ENCODE data around the gene MALRD1. TPM values are rescaled to one million over a fixed set of nuclear protein-coding genes. Genes with fewer than 3 reads are reported as not detected.

The MALRD1 gene
- total RNA-seq, 1 donor from 2014 or later = 1.1 TPM

DNA sequence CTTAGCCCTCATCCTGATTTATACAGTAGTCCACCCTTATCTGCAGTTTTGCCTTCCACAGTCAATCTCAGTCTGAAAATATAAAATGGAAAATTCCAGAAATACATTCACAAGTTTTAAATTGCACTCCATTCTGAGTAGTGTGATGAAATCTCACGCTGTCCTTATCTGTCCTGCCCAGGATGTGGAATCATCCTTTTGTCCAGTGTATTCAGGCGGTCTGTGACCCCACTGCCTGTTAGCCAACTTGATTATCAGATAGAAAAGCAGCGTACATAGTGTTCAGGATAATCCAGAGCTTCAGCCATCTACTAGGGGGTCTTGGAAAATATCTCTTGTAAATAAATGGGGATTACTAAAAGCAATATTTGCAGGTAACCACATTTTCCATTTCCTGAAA is 146.3 kb downstream of the MALRD1 start:
- intact Hi-C loops (cut with DNase I) = no loop called here
- DNase-seq = no peak

DNA sequence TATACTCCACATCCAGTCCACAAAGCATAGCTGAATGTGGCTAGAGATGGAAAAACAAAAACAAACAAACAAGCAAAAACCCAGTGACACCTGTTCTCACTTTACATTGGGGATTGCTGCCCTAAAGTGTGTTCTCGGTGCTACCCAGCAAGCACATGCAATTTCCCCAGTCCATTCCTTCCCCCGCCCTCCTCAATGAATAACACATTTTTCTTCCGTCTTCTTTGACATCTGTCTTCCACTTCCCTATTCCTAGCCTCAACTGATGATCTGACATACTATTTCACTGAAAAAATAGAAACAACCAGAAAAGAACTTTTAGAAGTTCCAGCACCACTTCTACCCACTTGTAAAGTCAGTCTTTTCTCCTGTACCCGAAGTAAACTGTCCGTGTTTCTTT is 147.1 kb downstream of the MALRD1 start:
- no peak for ATAC-seq (ENCODE audit: poor library complexity)
- intact Hi-C loops (cut with DNase I) = no loop called here
- DNase-seq = no peak

More for the DNA sequence above, 146.3 kb downstream of the MALRD1 start:
- ATAC-seq (ENCODE audit: poor library complexity) = no peak

DNA sequence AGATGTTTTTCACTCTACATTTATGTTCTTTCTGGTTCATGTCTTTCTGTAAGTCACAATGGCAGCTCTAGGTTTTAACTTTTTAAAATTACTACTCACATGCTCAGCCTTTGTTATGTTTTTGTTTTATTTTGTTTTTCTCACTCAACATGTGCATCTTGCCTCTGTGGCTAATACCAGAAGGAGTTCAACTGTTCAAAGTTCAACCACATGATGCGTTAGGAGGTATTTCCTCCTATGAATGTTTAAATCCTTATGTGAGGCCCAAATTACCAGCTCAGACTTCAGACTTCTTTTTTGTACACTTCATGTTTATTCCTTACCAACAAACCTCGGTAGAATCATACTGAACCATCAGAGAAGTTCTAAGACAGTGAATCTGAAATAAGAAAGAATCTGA is 151.6 kb downstream of the MALRD1 start:
- DNase-seq = no peak
- intact Hi-C loops (cut with DNase I) = no loop called here
- ATAC-seq (ENCODE audit: poor library complexity) = no peak

DNA sequence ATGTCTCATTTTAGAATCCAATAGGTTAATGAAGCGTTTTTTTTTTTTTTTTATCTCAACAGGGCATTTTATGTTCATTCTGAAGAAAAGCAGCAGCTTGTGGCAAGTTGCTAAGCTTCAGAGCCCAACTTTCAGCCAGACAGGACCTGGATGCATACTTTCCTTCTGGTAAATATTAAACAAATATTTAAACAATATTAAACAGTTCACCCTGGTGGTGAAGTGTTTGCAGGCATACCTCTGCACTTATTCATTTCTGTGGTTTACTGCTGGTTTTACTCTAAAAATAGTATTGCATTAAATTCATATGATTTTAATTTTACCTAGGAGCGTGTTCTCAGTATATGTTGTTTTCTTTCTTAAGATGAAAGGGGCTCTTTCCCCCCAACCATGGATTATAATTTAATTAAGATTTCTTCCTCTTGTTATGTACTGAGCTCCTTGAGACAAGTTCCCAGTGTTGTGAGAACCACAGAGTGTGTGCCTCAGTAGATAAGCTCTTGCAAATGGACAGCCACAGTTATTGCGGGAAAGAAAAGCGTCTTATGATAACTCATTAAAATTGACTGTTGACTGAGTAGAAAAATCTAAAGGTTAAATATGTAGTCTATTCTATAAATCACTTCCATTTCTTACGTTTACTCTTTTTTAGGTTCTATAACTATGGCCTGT is 155.8 kb downstream of the MALRD1 start:
- ATAC-seq (ENCODE audit: poor library complexity) = no peak
- DNase-seq = no peak
- intact Hi-C loops (cut with DNase I) = no loop called here

DNA sequence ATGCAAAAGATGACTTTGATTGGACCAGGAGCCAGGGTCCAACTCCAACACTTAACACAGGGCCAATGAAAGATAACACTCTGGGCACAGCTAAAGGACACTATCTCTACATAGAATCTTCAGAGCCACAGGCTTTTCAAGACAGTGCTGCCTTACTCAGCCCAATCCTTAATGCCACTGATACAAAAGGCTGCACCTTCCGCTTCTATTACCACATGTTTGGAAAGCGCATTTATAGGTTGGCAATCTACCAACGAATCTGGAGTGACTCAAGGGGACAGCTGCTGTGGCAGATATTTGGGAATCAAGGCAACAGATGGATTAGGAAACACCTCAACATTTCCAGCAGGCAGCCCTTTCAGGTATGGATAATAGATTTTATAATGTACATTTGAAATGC is 160.7 kb downstream of the MALRD1 start:
- intact Hi-C loops (cut with DNase I) = no loop called here
- no peak for ATAC-seq (ENCODE audit: poor library complexity)

DNA sequence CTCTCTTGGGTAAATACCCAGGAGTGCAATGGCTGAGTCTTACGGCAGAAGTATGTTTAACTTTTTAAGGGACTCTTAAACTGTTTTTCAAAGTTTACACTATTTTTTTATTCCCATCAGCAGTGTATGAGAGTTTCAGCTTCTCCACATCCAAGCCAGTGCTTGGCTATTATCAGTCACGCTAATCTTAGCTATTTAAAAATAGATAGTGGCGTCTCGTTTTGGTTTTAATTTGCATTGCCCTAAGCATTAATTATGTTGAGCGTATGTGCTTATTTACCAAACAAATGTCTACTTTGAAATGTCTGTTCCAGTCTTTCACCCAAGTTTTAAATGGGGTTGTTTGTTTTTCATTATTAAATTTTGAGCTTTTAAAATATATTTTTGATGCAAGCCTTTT is 164.0 kb downstream of the MALRD1 start:
- no peak for ATAC-seq (ENCODE audit: poor library complexity)
- DNase-seq = no peak
- intact Hi-C loops (cut with DNase I) = no loop called here

More for the DNA sequence above, 160.7 kb downstream of the MALRD1 start:
- no peak for DNase-seq

DNA sequence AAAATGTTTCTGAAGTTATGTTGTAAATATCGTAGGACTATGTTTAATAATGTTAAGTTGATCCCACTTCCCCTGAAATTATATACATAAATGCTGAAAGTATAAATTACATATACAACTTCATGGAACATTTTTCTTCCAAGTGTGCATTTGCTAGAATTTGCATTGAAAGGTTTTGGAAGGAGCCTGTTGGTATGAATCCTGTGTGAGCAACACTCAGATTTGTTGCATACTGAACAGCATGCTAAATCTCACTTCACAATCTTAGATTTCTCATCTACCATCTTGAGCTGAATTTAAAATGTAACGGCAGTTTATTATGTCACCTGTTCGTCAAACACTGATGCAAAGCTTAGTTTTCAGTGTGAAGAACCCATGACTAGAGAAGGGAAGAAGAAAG is 172.6 kb downstream of the MALRD1 start:
- no peak for ATAC-seq (ENCODE audit: poor library complexity)
- intact Hi-C loops (cut with DNase I) = no loop called here
- no peak for DNase-seq

DNA sequence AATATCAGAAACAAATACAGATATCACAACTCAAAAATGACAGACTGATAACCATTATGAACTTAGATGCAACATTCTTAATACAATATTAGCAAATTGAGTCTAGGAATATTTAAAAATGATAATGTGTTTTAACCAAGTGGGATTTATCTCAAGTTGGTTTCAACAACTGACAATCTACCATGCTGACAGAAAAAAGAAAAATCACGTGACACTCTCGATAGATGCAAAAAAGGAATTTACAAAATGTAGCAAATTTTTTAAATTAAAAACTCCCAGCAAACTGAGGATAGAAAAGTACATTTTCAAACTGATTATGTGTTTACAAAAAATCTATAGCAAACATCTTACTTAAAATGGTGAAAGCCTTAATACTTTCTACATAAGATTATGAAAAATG is 177.4 kb downstream of the MALRD1 start:
- no peak for ATAC-seq (ENCODE audit: poor library complexity)
- intact Hi-C loops (cut with DNase I) = no loop called here
- no peak for DNase-seq

DNA sequence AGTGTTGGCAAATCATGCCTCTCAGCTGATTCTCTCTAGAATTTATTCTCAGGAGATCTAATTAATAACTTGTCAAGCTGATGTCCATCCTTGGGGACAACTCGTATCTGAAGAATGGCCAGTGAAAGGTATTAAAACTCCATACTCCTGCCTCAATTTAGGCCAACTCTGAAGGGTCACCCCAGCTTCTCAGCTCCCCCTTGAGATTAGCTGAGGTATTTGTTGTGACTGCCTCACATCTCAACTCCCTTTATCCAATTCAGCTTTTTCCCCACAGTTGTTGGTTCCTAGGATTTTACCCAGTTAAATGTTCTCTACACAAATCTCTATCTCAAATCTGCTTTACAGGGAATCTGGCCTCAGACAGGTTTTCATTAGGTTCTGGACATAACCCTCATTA is 182.4 kb downstream of the MALRD1 start:
- no peak for DNase-seq
- intact Hi-C loops (cut with DNase I) = no loop called here
- ATAC-seq (ENCODE audit: poor library complexity) = no peak

DNA sequence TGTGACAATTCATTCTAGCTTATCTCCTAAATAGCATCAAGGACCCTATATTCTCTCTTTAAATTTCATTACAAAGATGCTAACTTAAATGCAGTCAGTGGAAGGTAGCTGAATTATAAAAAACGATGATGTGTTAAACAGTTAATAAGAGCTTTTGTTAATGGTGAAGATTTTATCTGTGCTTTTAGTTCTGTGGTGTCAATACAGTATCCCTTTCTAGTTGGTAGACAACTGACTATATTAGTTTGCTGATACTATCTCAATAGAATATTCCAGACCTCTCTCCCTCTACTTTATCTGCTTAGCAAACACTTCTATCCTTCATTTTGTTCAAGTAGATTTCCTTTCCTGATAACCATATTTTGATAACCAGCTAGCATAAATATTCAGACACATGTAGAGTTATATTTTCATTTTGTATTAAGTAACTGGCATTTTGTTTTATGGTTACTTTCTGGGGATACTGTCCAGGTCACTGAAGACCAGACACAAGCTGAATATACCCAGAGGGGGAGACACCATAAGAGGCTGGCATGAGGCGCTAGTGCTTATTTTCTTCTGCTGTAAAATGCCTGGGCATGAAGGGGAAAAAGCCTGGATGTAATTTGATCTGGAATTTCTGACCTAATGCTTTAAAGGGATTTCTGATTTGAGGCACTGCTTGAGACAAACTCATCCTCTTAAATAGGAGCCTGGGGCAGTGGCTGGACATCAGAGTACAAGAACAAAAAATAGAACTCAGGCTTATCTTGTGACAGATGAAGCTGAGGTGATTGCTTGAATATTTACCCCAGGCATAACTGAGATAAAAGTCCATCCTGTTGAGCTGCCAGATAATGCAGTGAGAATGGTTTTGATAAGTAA is 197.5 kb downstream of the MALRD1 start:
- DNase-seq (no peak), ATAC-seq (ENCODE audit: poor library complexity) (no peak)
- intact Hi-C loops (cut with DNase I) = no loop called here

DNA sequence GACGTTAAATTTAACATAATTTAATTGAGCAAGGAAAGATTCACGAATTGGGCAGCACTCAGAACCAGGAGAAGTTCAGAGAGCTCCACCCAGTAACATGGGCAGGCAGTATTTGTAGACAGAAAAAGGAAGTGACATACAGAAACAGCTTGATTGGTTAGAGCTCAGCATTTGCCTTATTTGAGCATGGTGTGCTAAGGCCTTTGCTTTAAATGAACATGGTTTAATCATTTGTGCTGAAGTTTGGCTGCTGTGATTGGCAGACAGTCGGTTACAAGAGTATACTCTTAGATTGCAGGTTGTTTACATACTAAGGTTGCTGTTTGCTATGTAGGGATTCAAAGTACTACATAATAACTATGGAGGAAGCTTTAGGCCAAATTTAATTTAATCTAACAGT is 199.2 kb downstream of the MALRD1 start:
- intact Hi-C loops (cut with DNase I) = no loop called here
- DNase-seq (no peak), ATAC-seq (ENCODE audit: poor library complexity) (no peak)

DNA sequence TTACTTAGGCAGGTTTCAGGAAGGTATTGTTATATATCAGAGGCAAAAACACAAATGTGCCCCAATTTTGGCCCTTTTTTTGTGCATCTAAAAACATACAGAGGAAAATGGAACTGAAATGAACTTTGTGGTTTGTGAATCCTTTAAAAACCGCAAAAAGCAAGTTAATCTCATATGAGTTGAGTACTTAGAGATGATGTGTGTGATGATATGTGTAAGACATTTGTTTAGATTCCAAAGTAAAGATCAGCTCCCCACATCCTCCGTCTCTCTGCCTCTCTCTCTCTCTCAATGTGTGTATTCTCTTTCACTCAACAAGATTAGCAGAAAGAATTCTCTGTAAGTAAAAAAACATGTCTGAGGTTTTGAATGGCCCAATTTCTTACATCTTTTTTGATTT is 201.9 kb downstream of the MALRD1 start:
- DNase-seq (no peak), ATAC-seq (ENCODE audit: poor library complexity) (no peak)
- intact Hi-C loops (cut with DNase I) = no loop called here

DNA sequence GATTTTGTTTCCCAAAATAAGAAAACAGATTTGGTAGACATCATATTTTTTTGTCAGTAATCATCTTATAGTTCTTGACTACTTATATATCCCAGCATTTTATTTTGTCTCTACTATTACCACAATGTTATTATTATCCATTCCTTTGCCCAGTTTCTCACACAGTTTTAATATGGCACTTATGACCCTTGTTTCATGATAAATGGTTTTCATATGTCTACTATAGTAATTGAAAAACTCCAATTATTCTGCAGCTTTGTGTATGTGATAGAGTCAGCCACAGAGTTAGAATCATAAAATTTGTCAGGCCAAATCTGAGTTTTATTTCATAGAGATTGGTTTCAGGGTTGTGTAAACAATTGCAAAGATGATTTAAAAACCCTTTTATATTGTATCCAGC is 203.9 kb downstream of the MALRD1 start:
- no peak for DNase-seq
- no peak for ATAC-seq (ENCODE audit: poor library complexity)
- intact Hi-C loops (cut with DNase I) = no loop called here

DNA sequence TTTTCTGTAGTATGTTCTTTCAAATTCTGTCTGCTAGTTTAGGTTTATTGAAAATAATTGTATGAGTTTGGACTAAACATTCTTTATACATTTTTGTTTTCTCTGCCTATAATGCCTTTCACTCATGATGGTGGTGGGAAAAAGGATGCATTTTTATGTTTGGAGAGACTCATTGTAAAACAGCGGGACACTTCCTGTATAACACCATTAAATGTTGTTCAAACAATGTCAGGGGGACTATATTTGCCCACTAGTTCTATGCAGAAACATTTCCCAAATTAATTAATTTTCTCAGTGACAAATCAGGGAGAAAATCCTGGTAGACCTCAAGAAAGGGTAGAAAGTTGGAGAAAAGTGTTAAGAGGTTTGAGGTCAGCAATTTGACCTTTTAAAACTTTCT is 207.7 kb downstream of the MALRD1 start:
- ATAC-seq (ENCODE audit: poor library complexity) (no peak), DNase-seq (no peak)
- intact Hi-C loops (cut with DNase I) = no loop called here

DNA sequence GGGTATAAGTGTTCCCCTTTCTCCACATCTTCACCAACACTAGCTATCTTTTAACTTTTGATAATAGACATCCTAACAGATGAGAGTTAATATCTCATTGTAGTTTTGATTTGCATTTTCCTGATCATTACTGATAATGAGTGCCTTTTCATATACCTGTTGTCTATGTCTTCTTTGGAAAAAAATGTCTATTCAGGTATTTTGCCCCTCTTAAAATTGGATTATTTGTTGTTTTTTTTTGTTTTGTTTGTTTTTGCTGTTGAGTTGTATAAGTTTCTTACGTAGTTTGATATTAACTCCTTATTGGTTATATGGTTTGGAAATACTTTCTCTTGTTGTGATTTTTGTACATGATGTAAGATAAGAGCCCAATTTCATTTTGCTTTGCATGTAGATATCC is 214.7 kb downstream of the MALRD1 start:
- ATAC-seq (ENCODE audit: poor library complexity) (no peak), DNase-seq (no peak)
- intact Hi-C loops (cut with DNase I) = no loop called here

DNA sequence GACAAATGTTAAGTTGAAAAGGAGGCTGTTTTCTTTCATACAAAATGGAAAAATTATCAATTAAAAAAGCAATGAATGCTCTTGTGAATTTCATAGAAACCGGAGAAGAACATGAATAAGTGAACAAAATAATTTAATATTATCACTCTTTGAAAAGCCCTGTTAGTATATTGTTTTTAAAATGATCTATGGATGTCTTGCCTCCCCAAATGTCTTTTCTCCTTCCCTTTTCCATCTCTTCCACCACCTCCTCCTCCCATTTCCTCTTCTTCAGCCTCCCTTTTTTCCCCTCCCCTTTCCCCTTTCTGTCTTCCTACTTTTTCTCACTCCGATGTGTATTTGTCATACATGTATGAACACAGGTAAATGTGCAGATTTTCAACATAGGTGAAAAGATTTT is 234.7 kb downstream of the MALRD1 start:
- ATAC-seq (ENCODE audit: poor library complexity) (no peak), DNase-seq (no peak)
- intact Hi-C loops (cut with DNase I) = no loop called here

DNA sequence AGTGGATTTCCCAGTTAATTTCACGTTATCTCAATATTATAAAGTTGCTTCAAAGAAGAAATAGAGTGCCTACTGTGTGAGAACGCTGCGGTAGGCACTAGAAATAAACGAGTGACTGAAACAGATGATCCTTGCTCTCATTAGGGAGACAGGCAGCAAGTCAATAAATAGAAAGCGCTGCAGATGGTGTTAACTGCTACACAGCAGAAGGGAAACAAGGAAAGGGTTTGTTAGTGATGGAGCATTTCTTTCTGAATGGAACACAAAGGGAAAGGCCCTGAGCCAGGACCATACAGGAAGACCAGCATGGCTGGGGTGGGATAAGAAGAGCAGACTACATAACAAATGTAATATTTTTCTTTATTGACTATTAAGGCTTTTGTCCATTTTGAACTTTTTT is 235.2 kb downstream of the MALRD1 start:
- DNase-seq = no peak
- intact Hi-C loops (cut with DNase I) = no loop called here
- no peak for ATAC-seq (ENCODE audit: poor library complexity)

DNA sequence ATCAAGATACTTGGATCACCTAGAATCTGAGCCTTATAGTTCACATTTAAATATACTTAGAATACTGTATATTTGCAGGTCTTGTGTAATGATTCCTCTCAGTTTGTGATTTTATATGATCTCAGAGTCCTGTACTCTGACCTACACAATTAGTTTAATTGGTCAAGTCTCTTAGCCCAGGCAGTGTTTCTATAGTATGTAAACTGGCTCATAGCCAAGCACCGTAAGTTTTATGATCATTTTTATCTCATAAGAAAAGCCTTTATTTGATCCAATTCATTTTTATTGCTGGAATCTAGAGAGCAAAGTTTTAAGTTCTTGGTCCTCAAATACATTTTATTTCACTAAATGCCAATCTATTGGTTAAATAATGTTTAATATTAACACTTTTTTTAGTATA is 242.2 kb downstream of the MALRD1 start:
- intact Hi-C loops (cut with DNase I) = no loop called here
- ATAC-seq (ENCODE audit: poor library complexity) (no peak), DNase-seq (no peak)

DNA sequence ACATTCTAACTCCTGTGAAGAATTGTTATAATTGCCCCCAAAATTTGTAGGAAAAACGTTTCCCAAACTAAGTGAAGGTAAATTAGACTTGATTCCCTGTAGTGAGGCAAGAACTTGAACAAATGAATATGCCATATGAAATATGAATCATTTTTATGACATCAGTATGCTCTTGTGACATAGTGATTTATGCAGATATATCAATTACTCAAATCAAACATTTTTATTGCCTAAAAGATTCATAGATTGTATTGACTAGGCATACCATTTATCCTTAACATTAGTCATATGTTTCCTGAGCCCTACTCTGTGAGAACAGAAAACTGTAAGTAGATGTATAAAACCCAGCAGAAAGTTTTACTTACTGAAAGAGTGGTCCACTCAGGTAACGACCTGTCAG is 245.6 kb downstream of the MALRD1 start:
- intact Hi-C loops (cut with DNase I) = no loop called here
- DNase-seq = no peak
- no peak for ATAC-seq (ENCODE audit: poor library complexity)

DNA sequence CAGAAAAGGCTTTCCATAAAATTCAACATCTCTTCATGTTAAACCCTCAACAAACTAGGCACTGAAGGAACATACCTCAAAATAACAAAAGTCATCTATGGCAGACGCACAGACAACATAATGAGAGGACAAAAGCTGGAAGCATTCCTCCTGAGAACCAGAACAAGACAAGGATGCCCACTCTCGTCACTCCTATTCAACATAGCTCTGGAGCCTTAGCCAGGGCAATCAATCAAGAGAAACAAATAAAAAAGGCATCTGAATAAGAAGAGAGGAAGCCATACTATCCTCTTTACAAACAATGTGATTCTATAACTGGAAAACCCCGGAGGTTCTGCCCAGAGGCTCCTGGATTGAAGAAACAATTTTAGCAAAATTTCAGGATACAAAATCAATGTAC is 251.0 kb downstream of the MALRD1 start:
- intact Hi-C loops (cut with DNase I) = no loop called here
- no peak for ATAC-seq (ENCODE audit: poor library complexity)
- DNase-seq = no peak
